ENCODE measurements around the gene DMXL2. TPM values are rescaled to one million over a fixed set of nuclear protein-coding genes. Genes with fewer than 3 reads are reported as not detected.

Gene DMXL2
- total and polyA plus RNA-seq, 2 experiments from 2014 or later = 10.5 to 31.4 TPM

- Histone ChIP-seq H3K36me3 (replicated peaks; ENCODE audit: insufficient read depth, low read depth) (no peaks in the 10 kb centered on the region), H3K27ac (no peak overlapping the region), H3K9me3 (ENCODE audit: low read depth) (no peaks in the 10 kb centered on the region), H2AFZ (no peak overlapping the region), H3K4me2 (no peak overlapping the region), H3K4me1 (ENCODE audit: insufficient read depth) (no peaks in the 10 kb centered on the region), H4K20me1 (ENCODE audit: insufficient read depth, poor library complexity, severe bottlenecking) (no peaks in the 10 kb centered on the region), H3K9me2 (replicated peaks; ENCODE audit: insufficient read depth) (no peaks in the 10 kb centered on the region), H3K27me3 (no peaks in the 10 kb centered on the region), H3K4me3 (no peak overlapping the region), H3K79me2 (peaks cover 59% of the 10 kb centered on the region)
- no peak for DNase-seq (ENCODE audit: low spot score)
- TF ChIP-seq EZH2phosphoT487 (IDR thresholded peaks at IDR 0.05; ENCODE audit: low read depth, severe bottlenecking, unreplicated experiment) (no peak), EZH2 (IDR thresholded peaks at IDR 0.05; ENCODE audit: borderline replicate concordance) (no peak), CTCF (IDR thresholded peaks at IDR 0.05; ENCODE audit: poor library complexity) (no peak)
- WGBS (ENCODE audit: low lambda C conversion rate, missing lambda C conversion rate) = 84% methylated on average over 3 of the region's 3 CpGs
Measured at GRCh38 chr15:51602484-51602883, 20.1 kb downstream of the DMXL2 start.

GRCh38 chr15:51601801-51602200 is 20.8 kb downstream of the DMXL2 start:
- no peak overlapping the region for H3K4me3 ChIP-seq
- TF ChIP-seq CTCF (IDR thresholded peaks at IDR 0.05; ENCODE audit: poor library complexity) = no peak
- TF ChIP-seq EZH2phosphoT487 (IDR thresholded peaks at IDR 0.05; ENCODE audit: low read depth, severe bottlenecking, unreplicated experiment) = no peak
- TF ChIP-seq EZH2 (IDR thresholded peaks at IDR 0.05; ENCODE audit: borderline replicate concordance) = no peak
- WGBS (ENCODE audit: low lambda C conversion rate, missing lambda C conversion rate) = 89% methylated on average over 1 of the region's 1 CpG
- peaks cover 54% of the 10 kb centered on the region for H3K79me2 ChIP-seq
- no peak overlapping the region for H2AFZ ChIP-seq
- no peaks in the 10 kb centered on the region for H4K20me1 ChIP-seq (ENCODE audit: insufficient read depth, poor library complexity, severe bottlenecking)
- H3K27ac ChIP-seq = no peak overlapping the region
- H3K9me3 ChIP-seq (ENCODE audit: low read depth) = no peaks in the 10 kb centered on the region
- DNase-seq (ENCODE audit: low spot score) = no peak
- H3K27me3 ChIP-seq = no peaks in the 10 kb centered on the region
- no peaks in the 10 kb centered on the region for H3K9me2 ChIP-seq (replicated peaks; ENCODE audit: insufficient read depth)
- no peaks in the 10 kb centered on the region for H3K4me1 ChIP-seq (ENCODE audit: insufficient read depth)
- H3K4me2 ChIP-seq = no peak overlapping the region
- no peaks in the 10 kb centered on the region for H3K36me3 ChIP-seq (replicated peaks; ENCODE audit: insufficient read depth, low read depth)

- 93% methylated on average over 1 of the region's 1 CpG for WGBS (ENCODE audit: low lambda C conversion rate, missing lambda C conversion rate)
- no peaks in the 10 kb centered on the region for H4K20me1 ChIP-seq (ENCODE audit: insufficient read depth, poor library complexity, severe bottlenecking)
- no peaks in the 10 kb centered on the region for H3K9me2 ChIP-seq (replicated peaks; ENCODE audit: insufficient read depth)
- DNase-seq (ENCODE audit: low spot score) = peak; percentile 8
- no peaks in the 10 kb centered on the region for H3K9me3 ChIP-seq (ENCODE audit: low read depth)
- peaks cover 45% of the 10 kb centered on the region for H3K79me2 ChIP-seq
- H3K27me3 ChIP-seq = no peaks in the 10 kb centered on the region
- no peak overlapping the region for H3K27ac ChIP-seq
- no peak for TF ChIP-seq EZH2 (IDR thresholded peaks at IDR 0.05; ENCODE audit: borderline replicate concordance)
- no peak for TF ChIP-seq CTCF (IDR thresholded peaks at IDR 0.05; ENCODE audit: poor library complexity)
- TF ChIP-seq EZH2phosphoT487 (IDR thresholded peaks at IDR 0.05; ENCODE audit: low read depth, severe bottlenecking, unreplicated experiment) = no peak
- H3K4me1 ChIP-seq (ENCODE audit: insufficient read depth) = no peaks in the 10 kb centered on the region
- H3K4me2 ChIP-seq = no peak overlapping the region
- no peak overlapping the region for H2AFZ ChIP-seq
- no peak overlapping the region for H3K4me3 ChIP-seq
- H3K36me3 ChIP-seq (replicated peaks; ENCODE audit: insufficient read depth, low read depth) = no peaks in the 10 kb centered on the region
Measured at GRCh38 chr15:51600114-51600513, 22.5 kb downstream of the DMXL2 start.

All from hepatocyte (in vitro differentiated cells).